GM10248 (cell line): ENCODE results near the gene SLC6A1.
"Not testable (repeated sequence)": the region's sequence is repeated elsewhere in the genome, so short reads cannot be mapped to it uniquely, and the experiment has no call there.

Experiments used
- CTCF ChIA-PET: fragments of 300-600 bp; sonication (Branson Sonifier 250); formaldehyde crosslinking; extraction: SDS; loops from one replicate; lab custom pipeline; 2021; ENCODE audit warnings: antibody characterized with exemption; lab: Yijun Ruan, JAX
- POLR2A ChIA-PET: fragments of 350-650 bp; sonication (Branson Sonifier 250); formaldehyde crosslinking; extraction: SDS; loops from one replicate; lab custom pipeline; 2020; ENCODE audit warnings: antibody characterized with exemption; lab: Yijun Ruan, JAX
- DNase-seq: peaks from one replicate; pipeline ENCODE4 v3.0.0; 2012; ENCODE audit errors: extremely low spot score
- TF ChIP-seq, protein P1 (sequence below): IDR thresholded peaks from 2 replicates; pipeline ENCODE4 v1.5.1; 2012; ENCODE audit warnings: mild to moderate bottlenecking, low read depth; ENCODE audit errors: extremely low read depth, missing control alignments, control extremely low read depth

SLC6A1 gene

DNA sequence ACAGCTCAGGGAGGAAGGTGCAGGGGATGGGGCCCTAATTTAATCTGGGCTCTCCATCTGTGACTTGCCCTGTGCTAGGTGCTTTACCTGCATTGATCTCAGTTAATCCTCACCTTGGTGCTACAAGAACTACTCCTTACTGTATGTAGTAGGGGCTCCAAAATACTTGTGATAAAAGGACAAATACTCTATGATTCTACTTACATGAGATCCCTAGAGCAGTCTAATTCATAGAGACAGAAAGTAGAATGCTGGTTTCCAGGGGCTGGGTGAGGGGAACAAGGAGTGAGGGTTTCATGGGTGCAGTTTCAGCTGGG lies 67.2 kb downstream of the SLC6A1 start:
- CTCF ChIA-PET = interaction anchor here (0.8 to 2.7 kb wide), 26 partner anchors 8 to 598 kb away, joined by 3 to 24 read pairs (median 4); no protein-coding TSS in a partner anchor
- no peak for DNase-seq
- TF ChIP-seq, protein P1, sequence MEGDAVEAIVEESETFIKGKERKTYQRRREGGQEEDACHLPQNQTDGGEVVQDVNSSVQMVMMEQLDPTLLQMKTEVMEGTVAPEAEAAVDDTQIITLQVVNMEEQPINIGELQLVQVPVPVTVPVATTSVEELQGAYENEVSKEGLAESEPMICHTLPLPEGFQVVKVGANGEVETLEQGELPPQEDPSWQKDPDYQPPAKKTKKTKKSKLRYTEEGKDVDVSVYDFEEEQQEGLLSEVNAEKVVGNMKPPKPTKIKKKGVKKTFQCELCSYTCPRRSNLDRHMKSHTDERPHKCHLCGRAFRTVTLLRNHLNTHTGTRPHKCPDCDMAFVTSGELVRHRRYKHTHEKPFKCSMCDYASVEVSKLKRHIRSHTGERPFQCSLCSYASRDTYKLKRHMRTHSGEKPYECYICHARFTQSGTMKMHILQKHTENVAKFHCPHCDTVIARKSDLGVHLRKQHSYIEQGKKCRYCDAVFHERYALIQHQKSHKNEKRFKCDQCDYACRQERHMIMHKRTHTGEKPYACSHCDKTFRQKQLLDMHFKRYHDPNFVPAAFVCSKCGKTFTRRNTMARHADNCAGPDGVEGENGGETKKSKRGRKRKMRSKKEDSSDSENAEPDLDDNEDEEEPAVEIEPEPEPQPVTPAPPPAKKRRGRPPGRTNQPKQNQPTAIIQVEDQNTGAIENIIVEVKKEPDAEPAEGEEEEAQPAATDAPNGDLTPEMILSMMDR = no peak
- POLR2A ChIA-PET = no interaction called here

DNA sequence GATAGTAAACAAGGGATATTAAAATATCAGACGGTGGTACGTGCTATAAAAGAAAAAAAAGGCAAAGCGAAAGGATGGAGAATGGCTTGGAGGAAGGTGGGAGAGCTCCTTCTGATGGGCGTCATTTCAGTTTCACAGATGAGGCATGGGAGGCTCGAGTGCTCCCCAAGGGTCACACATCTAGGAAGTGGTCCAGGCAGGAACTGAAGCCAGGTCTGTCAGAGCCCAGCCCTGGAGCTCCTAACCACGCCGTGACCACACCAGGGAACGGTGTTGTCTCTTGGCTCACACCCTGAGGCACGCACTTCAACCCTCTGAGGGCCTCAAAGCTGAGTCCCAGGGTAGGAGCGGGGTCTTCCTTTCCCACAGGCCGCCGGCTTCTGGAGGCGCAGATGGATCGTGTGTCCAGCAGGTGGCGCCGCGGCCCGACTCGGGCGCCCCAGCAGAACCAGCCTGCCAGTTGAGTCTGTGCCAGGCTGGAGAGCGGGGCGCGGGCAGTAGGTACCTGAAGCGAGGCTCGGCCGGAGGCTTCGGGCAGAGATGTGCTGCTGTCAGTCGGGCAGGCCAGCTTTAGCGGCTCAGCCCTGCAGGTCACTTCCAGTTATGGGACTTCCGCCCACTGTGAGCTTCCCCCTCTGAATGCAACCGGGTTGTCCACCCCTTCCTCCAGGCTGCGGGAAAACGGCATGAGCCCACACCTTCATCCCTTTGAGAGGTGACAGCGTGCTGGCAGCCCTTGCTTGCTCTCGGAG lies 68.1 kb downstream of the SLC6A1 start:
- POLR2A ChIA-PET = no interaction called here
- DNase-seq = peak; percentile 69
- CTCF ChIA-PET = interaction anchor here (0.7 to 2.7 kb wide), 35 partner anchors 9 to 704 kb away, joined by 3 to 24 read pairs (median 4); no protein-coding TSS in a partner anchor
- TF ChIP-seq, protein P1 = peak; percentile 55

DNA sequence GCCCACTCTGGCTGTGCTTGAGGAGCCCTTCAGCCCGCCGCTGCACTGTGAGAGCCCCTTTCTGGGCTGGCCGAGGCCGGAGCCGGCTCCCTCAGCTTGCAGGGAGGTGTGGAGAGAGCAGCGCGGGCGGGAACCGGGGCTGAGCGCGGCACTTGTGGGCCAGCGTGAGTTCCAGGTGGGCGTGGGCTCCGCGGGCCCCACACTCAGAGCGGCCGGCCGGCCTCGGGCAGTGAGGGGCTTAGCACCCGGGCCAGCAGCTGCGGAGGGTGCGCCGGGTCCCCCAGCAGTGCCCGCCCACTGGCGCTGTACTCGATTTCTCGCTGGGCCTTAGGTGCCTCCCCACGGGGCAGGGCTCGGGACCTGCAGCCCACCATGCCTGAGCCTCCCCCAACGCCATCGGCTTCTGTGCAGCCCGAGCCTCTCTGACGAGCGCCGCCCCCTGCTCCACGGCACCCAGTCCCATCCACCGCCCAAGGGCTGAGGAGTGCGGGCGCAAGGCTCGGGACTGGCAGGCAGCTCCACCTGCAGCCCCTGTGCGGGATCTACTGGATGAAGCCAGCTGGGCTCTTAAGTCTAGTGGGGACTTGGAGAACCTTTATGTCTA lies 68.8 kb downstream of the SLC6A1 start:
- DNase-seq, POLR2A ChIA-PET: not testable (repeated sequence)
- CTCF ChIA-PET = interaction anchor here (0.7 to 2.7 kb wide), 16 partner anchors 10 to 318 kb away, joined by 3 to 24 read pairs (median 6); no protein-coding TSS in a partner anchor

DNA sequence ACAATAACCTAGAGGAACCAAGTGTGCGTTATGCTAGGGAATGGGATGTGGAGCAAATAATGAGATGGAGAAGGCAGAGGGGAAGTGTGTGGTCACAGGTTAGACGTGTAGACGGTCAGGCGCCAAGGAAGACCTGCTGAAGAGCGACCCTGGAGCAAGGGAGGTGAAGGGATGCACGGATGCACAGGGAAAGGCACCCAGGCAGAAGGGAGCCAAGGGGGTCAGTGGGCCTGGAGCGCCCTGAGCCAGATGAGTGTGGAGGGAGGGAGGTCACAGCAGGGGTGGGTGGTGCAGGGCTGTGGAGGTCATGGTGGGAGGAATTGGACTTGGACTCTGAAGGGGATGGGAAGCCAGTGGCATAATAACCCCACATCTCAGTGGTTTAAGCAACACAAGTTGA lies 70.2 kb downstream of the SLC6A1 start:
- ChIA-PET POLR2A (no interaction called here), CTCF (interaction anchor here (2.7 kb wide), 1 partner anchor 273 kb away, joined by 16 read pairs; no protein-coding TSS in a partner anchor)
- TF ChIP-seq, protein P1 = no peak
- no peak for DNase-seq

DNA sequence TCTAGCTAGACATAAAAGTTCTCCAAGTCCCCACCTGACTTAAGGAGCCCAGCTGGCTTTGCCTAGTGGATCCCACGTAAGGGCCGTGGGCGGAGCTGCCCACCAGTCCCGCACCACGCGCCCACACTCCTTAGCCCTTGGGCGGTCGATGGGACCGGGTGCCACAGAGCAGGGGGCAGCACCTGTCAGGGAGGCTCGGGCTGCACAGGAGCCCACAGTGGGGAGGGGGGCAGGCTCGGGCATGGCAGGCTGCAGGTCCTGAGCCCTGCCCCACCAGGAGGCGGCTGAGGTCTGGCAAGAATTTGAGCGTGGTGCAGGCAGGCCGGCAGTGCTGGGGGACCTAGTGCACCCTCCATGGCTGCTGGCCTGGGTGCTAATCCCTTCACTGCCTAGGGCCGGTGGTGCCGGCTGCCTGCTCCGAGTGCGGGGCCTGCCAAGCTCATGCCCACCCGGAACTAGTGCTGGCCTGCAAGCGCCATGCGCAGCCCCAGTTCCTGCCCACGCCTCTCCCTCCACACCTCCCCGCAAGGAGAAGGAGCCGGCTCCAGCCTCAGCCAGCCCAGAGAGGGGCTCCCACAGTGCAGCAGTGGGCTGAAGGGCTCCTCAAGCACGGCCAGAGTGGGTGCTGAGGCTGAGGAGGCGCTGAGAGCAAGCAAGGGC lies 78.7 kb downstream of the SLC6A1 start:
- TF ChIP-seq, protein P1 = no peak
- ChIA-PET POLR2A (no interaction called here), CTCF (interaction anchor here (1.0 kb wide), 1 partner anchor 10 kb away, joined by 3 read pairs; no protein-coding TSS in a partner anchor)
- DNase-seq = no peak

DNA sequence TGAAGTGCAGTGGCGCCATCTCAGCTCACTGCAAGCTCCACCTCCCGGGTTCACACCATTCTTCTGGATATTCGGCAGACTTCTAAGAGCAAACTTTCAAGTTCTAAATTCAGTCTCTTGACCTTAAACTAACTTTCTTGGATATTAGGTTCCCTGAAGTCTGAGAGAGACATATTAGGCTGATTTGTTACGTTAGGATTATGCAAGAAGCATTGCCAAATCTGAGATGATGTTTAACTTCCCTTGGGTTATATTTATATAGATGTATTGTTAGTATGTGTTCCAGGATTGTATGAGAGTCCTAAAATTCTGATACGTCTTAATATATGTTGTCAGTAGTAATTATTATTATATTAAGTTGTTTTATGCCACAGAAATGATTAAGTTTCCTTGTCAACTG lies 80.1 kb downstream of the SLC6A1 start:
- no peak for DNase-seq
- ChIA-PET CTCF (interaction anchor here (1.6 kb wide), 1 partner anchor 12 kb away, joined by 7 read pairs; no protein-coding TSS in a partner anchor), POLR2A (no interaction called here)
- TF ChIP-seq, protein P1 = no peak

DNA sequence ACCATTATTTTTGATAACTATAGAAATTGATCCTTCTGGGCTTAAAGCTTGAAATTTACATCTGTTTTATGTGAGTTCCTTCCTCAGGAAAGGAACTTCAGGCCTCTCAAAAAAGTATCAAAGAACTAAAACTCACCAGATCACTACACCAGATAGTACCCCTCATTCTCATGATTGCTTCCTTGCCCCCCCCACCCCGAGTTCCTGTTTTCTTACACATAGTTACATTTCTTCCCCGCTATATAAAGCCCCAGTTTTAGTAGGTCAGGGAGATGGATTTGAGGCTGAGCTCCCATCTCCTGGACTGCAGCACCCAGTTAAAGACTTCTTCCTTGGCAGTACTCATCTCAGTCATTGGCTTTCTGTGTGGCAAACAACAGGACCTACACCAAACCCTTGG lies 81.5 kb downstream of the SLC6A1 start:
- ChIA-PET CTCF (interaction anchor here (2.5 kb wide), 1 partner anchor 13 kb away, joined by 10 read pairs; no protein-coding TSS in a partner anchor), POLR2A (no interaction called here)
- no peak for DNase-seq
- TF ChIP-seq, protein P1 = no peak
